ENCODE measurements around the gene BEST3.

- TF ChIP-seq TEAD4 (CRISPR knock-in tag; IDR thresholded peaks at IDR 0.05) (no peak), SP1 (CRISPR knock-in tag; conservative IDR thresholded peaks at IDR 0.05) (no peak), CTCF (IDR thresholded peaks at IDR 0.05) (no peak), ZNF121 (CRISPR knock-in tag; IDR thresholded peaks at IDR 0.05) (no peak), ATF3 (CRISPR knock-in tag; conservative IDR thresholded peaks at IDR 0.05) (no peak), SMAD4 (CRISPR knock-in tag; IDR thresholded peaks at IDR 0.05) (no peak), ARID4B (CRISPR knock-in tag; IDR thresholded peaks at IDR 0.05; ENCODE audit: borderline replicate concordance) (no peak), USF2 (CRISPR knock-in tag; IDR thresholded peaks at IDR 0.05) (no peak), ZNF416 (CRISPR knock-in tag; IDR thresholded peaks at IDR 0.05) (no peak), SMAD3 (CRISPR knock-in tag; IDR thresholded peaks at IDR 0.05; ENCODE audit: borderline replicate concordance) (no peak), ELF4 (CRISPR knock-in tag; IDR thresholded peaks at IDR 0.05; ENCODE audit: low read depth) (no peak), NR2C2 (CRISPR knock-in tag; IDR thresholded peaks at IDR 0.05) (no peak), USF1 (CRISPR knock-in tag; IDR thresholded peaks at IDR 0.05) (no peak)
These were observed 43.3 kb downstream of the BEST3 start for GRCh38 chr12:69655616-69656340.

All from WTC11 (cell line).